OCI-M1 (cell line): ENCODE measurements around the gene ANTXR1.

Experiments used
- DNase-seq: peaks from one replicate; lab custom pipeline; 2025; lab: John Stamatoyannopoulos, UW

ANTXR1 gene

GRCh38 chr2:69134306-69134945 lies 121.4 kb downstream of the ANTXR1 start:
- no peak for DNase-seq

GRCh38 chr2:69138247-69138772 lies 125.3 kb downstream of the ANTXR1 start:
- DNase-seq, result no peak

- no peak for DNase-seq
Measured at GRCh38 chr2:69138793-69139459, 125.9 kb downstream of the ANTXR1 start.

- DNase-seq, result no peak
Measured at GRCh38 chr2:69139778-69140670, 127.0 kb downstream of the ANTXR1 start.

GRCh38 chr2:69141061-69141460 lies 128.1 kb downstream of the ANTXR1 start:
- no peak for DNase-seq

GRCh38 chr2:69143748-69144360 lies 130.9 kb downstream of the ANTXR1 start:
- DNase-seq, result no peak

GRCh38 chr2:69145204-69145603 lies 132.2 kb downstream of the ANTXR1 start:
- DNase-seq, result no peak

- DNase-seq, result no peak
Measured at GRCh38 chr2:69147841-69148533, 135.0 kb downstream of the ANTXR1 start.

GRCh38 chr2:69149631-69150215 lies 136.7 kb downstream of the ANTXR1 start:
- DNase-seq, result peak; percentile 38

- DNase-seq, result no peak
Measured at GRCh38 chr2:69151931-69152330, 139.0 kb downstream of the ANTXR1 start.

- no peak for DNase-seq
Measured at GRCh38 chr2:69152847-69153583, 140.0 kb downstream of the ANTXR1 start.

- no peak for DNase-seq
Measured at GRCh38 chr2:69154106-69154505, 141.1 kb downstream of the ANTXR1 start.

- DNase-seq, result no peak
Measured at GRCh38 chr2:69156624-69157023, 143.6 kb downstream of the ANTXR1 start.

GRCh38 chr2:69157441-69157840 lies 144.5 kb downstream of the ANTXR1 start:
- no peak for DNase-seq

GRCh38 chr2:69159986-69160385 lies 147.0 kb downstream of the ANTXR1 start:
- DNase-seq, result no peak

GRCh38 chr2:69162057-69162456 lies 149.1 kb downstream of the ANTXR1 start:
- no peak for DNase-seq

GRCh38 chr2:69163109-69163508 lies 150.1 kb downstream of the ANTXR1 start:
- peak; percentile 90 for DNase-seq

- no peak for DNase-seq
Measured at GRCh38 chr2:69163556-69163955, 150.6 kb downstream of the ANTXR1 start.

GRCh38 chr2:69164061-69164778 lies 151.2 kb downstream of the ANTXR1 start:
- no peak for DNase-seq
